ENCODE data around the gene RNASE13.

DNA sequence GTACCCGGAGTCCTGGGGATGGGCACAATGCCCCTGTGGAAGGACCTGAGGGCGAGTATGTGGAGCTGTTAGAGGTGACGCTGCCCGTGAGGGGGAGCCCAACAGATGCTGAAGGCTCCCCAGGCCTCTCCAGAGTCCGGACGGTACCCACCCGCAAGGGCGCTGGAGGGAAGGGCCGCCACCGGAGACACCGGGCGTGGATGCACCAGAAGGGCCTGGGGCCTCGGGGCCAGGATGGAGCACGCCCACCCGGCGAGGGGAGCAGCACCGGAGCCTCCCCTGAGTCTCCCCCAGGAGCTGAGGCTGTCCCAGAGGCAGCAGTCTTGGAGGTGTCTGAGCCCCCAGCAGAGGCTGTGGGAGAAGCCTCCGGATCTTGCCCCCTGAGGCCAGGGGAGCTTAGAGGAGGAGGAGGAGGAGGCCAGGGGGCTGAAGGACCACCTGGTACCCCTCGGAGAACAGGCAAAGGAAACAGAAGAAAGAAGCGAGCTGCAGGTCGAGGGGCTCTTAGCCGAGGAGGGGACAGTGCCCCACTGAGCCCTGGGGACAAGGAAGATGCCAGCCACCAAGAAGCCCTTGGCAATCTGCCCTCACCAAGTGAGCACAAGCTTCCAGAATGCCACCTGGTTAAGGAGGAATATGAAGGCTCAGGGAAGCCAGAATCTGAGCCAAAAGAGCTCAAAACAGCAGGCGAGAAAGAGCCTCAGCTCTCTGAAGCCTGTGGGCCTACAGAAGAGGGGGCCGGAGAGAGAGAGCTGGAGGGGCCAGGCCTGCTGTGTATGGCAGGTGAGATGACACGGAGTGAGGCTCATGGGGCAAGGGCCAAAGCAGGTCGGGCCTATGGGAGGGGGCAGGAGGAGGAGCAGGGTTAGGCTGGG is 40.0 kb upstream of the RNASE13 start:
- no peak for TF ChIP-seq EP300 (IDR thresholded peaks at IDR 0.05)
- TF ChIP-seq, protein P1, sequence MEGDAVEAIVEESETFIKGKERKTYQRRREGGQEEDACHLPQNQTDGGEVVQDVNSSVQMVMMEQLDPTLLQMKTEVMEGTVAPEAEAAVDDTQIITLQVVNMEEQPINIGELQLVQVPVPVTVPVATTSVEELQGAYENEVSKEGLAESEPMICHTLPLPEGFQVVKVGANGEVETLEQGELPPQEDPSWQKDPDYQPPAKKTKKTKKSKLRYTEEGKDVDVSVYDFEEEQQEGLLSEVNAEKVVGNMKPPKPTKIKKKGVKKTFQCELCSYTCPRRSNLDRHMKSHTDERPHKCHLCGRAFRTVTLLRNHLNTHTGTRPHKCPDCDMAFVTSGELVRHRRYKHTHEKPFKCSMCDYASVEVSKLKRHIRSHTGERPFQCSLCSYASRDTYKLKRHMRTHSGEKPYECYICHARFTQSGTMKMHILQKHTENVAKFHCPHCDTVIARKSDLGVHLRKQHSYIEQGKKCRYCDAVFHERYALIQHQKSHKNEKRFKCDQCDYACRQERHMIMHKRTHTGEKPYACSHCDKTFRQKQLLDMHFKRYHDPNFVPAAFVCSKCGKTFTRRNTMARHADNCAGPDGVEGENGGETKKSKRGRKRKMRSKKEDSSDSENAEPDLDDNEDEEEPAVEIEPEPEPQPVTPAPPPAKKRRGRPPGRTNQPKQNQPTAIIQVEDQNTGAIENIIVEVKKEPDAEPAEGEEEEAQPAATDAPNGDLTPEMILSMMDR (IDR thresholded peaks at IDR 0.05), result no peak
- TF ChIP-seq POLR2A (IDR thresholded peaks at IDR 0.05; ENCODE audit: low read depth), result no peak
- TF ChIP-seq POLR2AphosphoS5 (IDR thresholded peaks at IDR 0.05), result no peak

Measured in esophagus muscularis mucosa (tissue), 4 donors.